Keratinocyte (primary cell): ENCODE data around the gene ZNF451. TPM values are rescaled to one million over a fixed set of nuclear protein-coding genes. Genes with fewer than 3 reads are reported as not detected.

Experiments used
- DNase-seq: peaks from one replicate; pipeline ENCODE4 v3.0.0-alpha.2; 2011; ENCODE audit warnings: low read depth, missing footprints, low spot score
- FAIRE-seq: peaks from 2 replicates; lab custom pipeline; 2011; peaks lifted over from hg19 to GRCh38; lab: Jason Lieb, UNC
- H2AFZ ChIP-seq: 2 replicates; pipeline ENCODE4 v1.6.0; 2012; ENCODE audit warnings: low read length, control low read depth, inconsistent platforms; ENCODE audit not compliant: control insufficient read depth
- H3K27ac ChIP-seq: 2 replicates; pipeline ENCODE4 v1.5.1; 2011; ENCODE audit warnings: low read length; ENCODE audit not compliant: control insufficient read depth, insufficient read depth
- H3K27me3 ChIP-seq: 3 replicates; pipeline ENCODE4 v1.6.0; 2011; ENCODE audit warnings: low read length; ENCODE audit not compliant: control insufficient read depth, insufficient read depth; ENCODE audit errors: extremely low read depth
- H3K36me3 ChIP-seq, 2 experiments: 2 replicates in 1 of 2; 3 replicates in 1 of 2; pipeline ENCODE4 v1.5.1; 2011; ENCODE audit warnings: low read length in 2 of 2, mild to moderate bottlenecking in 1 of 2; ENCODE audit not compliant: control insufficient read depth in 2 of 2, insufficient read depth in 2 of 2; ENCODE audit errors: extremely low read depth in 1 of 2
- H3K4me1 ChIP-seq: 3 replicates; pipeline ENCODE4 v1.5.1; 2011; ENCODE audit warnings: low read length; ENCODE audit not compliant: control insufficient read depth, insufficient read depth; ENCODE audit errors: extremely low read depth
- H3K4me2 ChIP-seq: 3 replicates; pipeline ENCODE4 v1.6.0; 2011; ENCODE audit warnings: low read depth, low read length; ENCODE audit not compliant: control insufficient read depth, insufficient read depth; ENCODE audit errors: extremely low read depth
- H3K4me3 ChIP-seq, 3 experiments: fragments of 200-600 bp in 1 of 3; sonication (generic) in 1 of 3; 2 replicates in 2 of 3; 3 replicates in 1 of 3; pipeline ENCODE4 v1.5.1; 2011 to 2016; ENCODE audit warnings: low read length in 3 of 3, mild to moderate bottlenecking in 3 of 3, control low read depth in 2 of 3, inconsistent platforms in 1 of 3, low read depth in 1 of 3, mixed read lengths in 1 of 3, mixed run types in 1 of 3, moderate library complexity in 1 of 3; ENCODE audit not compliant: control insufficient read depth in 2 of 3, insufficient read depth in 2 of 3; ENCODE audit errors: extremely low read depth in 1 of 3
- H3K79me2 ChIP-seq: 2 replicates; pipeline ENCODE4 v1.6.0; 2012; ENCODE audit warnings: low read length; ENCODE audit not compliant: control insufficient read depth, insufficient read depth
- H3K9ac ChIP-seq: 3 replicates; pipeline ENCODE4 v1.6.0; 2011; ENCODE audit warnings: low read length; ENCODE audit not compliant: control insufficient read depth, insufficient read depth; ENCODE audit errors: extremely low read depth
- H3K9me1 ChIP-seq: 3 replicates; pipeline ENCODE4 v1.6.0; 2011; ENCODE audit warnings: low read length; ENCODE audit not compliant: control insufficient read depth, insufficient read depth; ENCODE audit errors: extremely low read depth
- H3K9me3 ChIP-seq: 2 replicates; pipeline ENCODE4 v1.5.1; 2012; ENCODE audit warnings: low read depth, low read length; ENCODE audit not compliant: control insufficient read depth
- H4K20me1 ChIP-seq: 3 replicates; pipeline ENCODE4 v1.6.0; 2011; ENCODE audit warnings: low read length; ENCODE audit not compliant: control insufficient read depth, insufficient read depth; ENCODE audit errors: extremely low read depth
- CTCF ChIP-seq, 3 experiments: IDR thresholded peaks in 1 of 3; conservative IDR thresholded peaks in 1 of 3; optimal IDR thresholded peaks in 1 of 3; 2 replicates in 2 of 3; 3 replicates in 1 of 3; pipeline versions ENCODE3 to v1.5.1; 2011; ENCODE audit warnings: low read length in 3 of 3, mild to moderate bottlenecking in 3 of 3, moderate library complexity in 2 of 3, control low read depth in 1 of 3, inconsistent platforms in 1 of 3; ENCODE audit not compliant: insufficient read depth in 2 of 3; ENCODE audit errors: extremely low read depth in 1 of 3
- EZH2 ChIP-seq: IDR thresholded peaks from one replicate; pipeline ENCODE4 v1.6.1; 2012; ENCODE audit warnings: inconsistent platforms, mild to moderate bottlenecking, low read length, moderate library complexity
- dilution Hi-C: fragments of 300-500 bp; cut with MboI; formaldehyde crosslinking; loops from one replicate; pipeline ENCODE4 v1.7.0; 2020; ENCODE audit warnings: low sequenced_read_pairs; ENCODE audit not compliant: extremely low pct_ligation_motif_present
- polyA plus RNA-seq, 5 experiments: library from polyadenylated mRNA; depleted of rRNA in 3 of 5; stranded (reverse) in 3 of 5; stranded (forward) in 1 of 5; unstranded in 1 of 5; fragments of >200 nt; gene quantifications; 1 replicate in 1 of 5; 2 replicates in 3 of 5; 3 replicates in 1 of 5; pipeline versions ENCODE4 v1.2.1 to v1.2.3, GENCODE V29; 2011 to 2012; ENCODE audit warnings: missing spikeins in 2 of 5, low read depth in 1 of 5, low replicate concordance in 1 of 5

Gene ZNF451
- polyA plus RNA-seq, 1 donor (not counting 4 experiments of a cell fraction or from before 2014, with no cell fraction given), result 32.1 TPM

GRCh38 chr6:57158658-57159057 lies 68.7 kb downstream of the ZNF451 start:
- peaks cover 2 to 11% of the 10 kb centered on the region in 2 experiments for H3K36me3 ChIP-seq
- peak; percentile 21 for DNase-seq
- no peak for TF ChIP-seq CTCF (optimal IDR thresholded peaks at IDR 0.05 in 1 of 3, IDR thresholded peaks at IDR 0.05 in 1 of 3, conservative IDR thresholded peaks at IDR 0.05 in 1 of 3; ENCODE audit: extremely low read depth in 1 of 3, insufficient read depth in 2 of 3, low read length in 3 of 3)
- no peak for TF ChIP-seq EZH2
- no peaks in the 10 kb centered on the region for H3K9me1 ChIP-seq
- H4K20me1 ChIP-seq, result no peaks in the 10 kb centered on the region
- no peaks in the 10 kb centered on the region for H3K79me2 ChIP-seq
- no peak overlapping the region for H3K9ac ChIP-seq
- no peaks in the 10 kb centered on the region for H3K9me3 ChIP-seq
- no peak overlapping the region for H2AFZ ChIP-seq
- no peak overlapping the region for H3K27ac ChIP-seq
- no peaks in the 10 kb centered on the region for H3K27me3 ChIP-seq
- FAIRE-seq, result peak; percentile 58
- H3K4me2 ChIP-seq, result peak overlapping the region; percentile 39
- peaks cover 9% of the 10 kb centered on the region for H3K4me1 ChIP-seq
- dilution Hi-C loops, result no loop called here
- H3K4me3 ChIP-seq, result no peak overlapping the region

- peaks cover 9% of the 10 kb centered on the region for H3K4me1 ChIP-seq
- no peak overlapping the region for H3K27ac ChIP-seq
- FAIRE-seq, result peak; percentile 83
- no peak overlapping the region for H3K4me3 ChIP-seq
- no peaks in the 10 kb centered on the region for H4K20me1 ChIP-seq
- peak; percentile 23 for DNase-seq
- no peaks in the 10 kb centered on the region for H3K27me3 ChIP-seq
- TF ChIP-seq CTCF (optimal IDR thresholded peaks at IDR 0.05 in 1 of 3, IDR thresholded peaks at IDR 0.05 in 1 of 3, conservative IDR thresholded peaks at IDR 0.05 in 1 of 3; ENCODE audit: extremely low read depth in 1 of 3, insufficient read depth in 2 of 3, low read length in 3 of 3), result no peak
- no peak for TF ChIP-seq EZH2
- H3K9me3 ChIP-seq, result no peaks in the 10 kb centered on the region
- H3K79me2 ChIP-seq, result no peaks in the 10 kb centered on the region
- no peak overlapping the region for H3K9ac ChIP-seq
- H2AFZ ChIP-seq, result no peak overlapping the region
- dilution Hi-C loops, result no loop called here
- H3K9me1 ChIP-seq, result no peaks in the 10 kb centered on the region
- peak overlapping the region; percentile 39 for H3K4me2 ChIP-seq
- H3K36me3 ChIP-seq, result peaks cover 2 to 8% of the 10 kb centered on the region in 2 experiments
These were observed 69.1 kb downstream of the ZNF451 start for GRCh38 chr6:57159127-57159526.
